Activated naive CD4-positive, alpha-beta T cell treated with anti-CD3 and anti-CD28 coated beads for 36 hours (primary cell): ENCODE measurements around the gene SASS6. TPM values are rescaled to one million over a fixed set of nuclear protein-coding genes. Genes with fewer than 3 reads are reported as not detected.
"Not testable (repeated sequence)": the region's sequence is repeated elsewhere in the genome, so short reads cannot be mapped to it uniquely, and the experiment has no call there.

ENCODE experiments used
- CTCF ChIA-PET: fragments of 350-600 bp; sonication (Branson Sonifier 250); formaldehyde crosslinking; loops from one replicate; lab custom pipeline; 2021; ENCODE audit warnings: antibody characterized with exemption; lab: Charles Lee
- DNase-seq: peaks from one replicate; pipeline ENCODE4 v3.0.0-alpha.2; 2020
- H3K27ac Mint-ChIP-seq: one replicate; pipeline ENCODE4 v1.8.0; 2021; ENCODE audit warnings: mild to moderate bottlenecking, mixed read lengths
- H3K27me3 Mint-ChIP-seq: one replicate; pipeline ENCODE4 v1.8.0; 2021; ENCODE audit warnings: low read depth, mixed read lengths
- H3K36me3 Mint-ChIP-seq: one replicate; pipeline ENCODE4 v1.8.0; 2021; ENCODE audit warnings: low read depth, mixed read lengths
- H3K4me1 Mint-ChIP-seq: one replicate; pipeline ENCODE4 v1.8.0; 2021; ENCODE audit warnings: low read depth, mixed read lengths
- H3K4me3 Mint-ChIP-seq: one replicate; pipeline ENCODE4 v1.8.0; 2021; ENCODE audit warnings: mild to moderate bottlenecking, moderate library complexity, mixed read lengths
- H3K9me3 Mint-ChIP-seq: one replicate; pipeline ENCODE4 v1.8.0; 2021; ENCODE audit warnings: mixed read lengths
- intact Hi-C: fragments of 100-400 bp; cut with micrococcal nuclease; formaldehyde crosslinking; loops from one replicate; pipeline ENCODE4 v1.15.1; 2023
- total RNA-seq, 2 experiments: library from RNA; stranded (reverse); gene quantifications; one replicate each; pipeline ENCODE4 v1.2.3, GENCODE V29; 2021

Gene SASS6
- total RNA-seq, 2 experiments from 2014 or later: 8.2 TPM

DNA sequence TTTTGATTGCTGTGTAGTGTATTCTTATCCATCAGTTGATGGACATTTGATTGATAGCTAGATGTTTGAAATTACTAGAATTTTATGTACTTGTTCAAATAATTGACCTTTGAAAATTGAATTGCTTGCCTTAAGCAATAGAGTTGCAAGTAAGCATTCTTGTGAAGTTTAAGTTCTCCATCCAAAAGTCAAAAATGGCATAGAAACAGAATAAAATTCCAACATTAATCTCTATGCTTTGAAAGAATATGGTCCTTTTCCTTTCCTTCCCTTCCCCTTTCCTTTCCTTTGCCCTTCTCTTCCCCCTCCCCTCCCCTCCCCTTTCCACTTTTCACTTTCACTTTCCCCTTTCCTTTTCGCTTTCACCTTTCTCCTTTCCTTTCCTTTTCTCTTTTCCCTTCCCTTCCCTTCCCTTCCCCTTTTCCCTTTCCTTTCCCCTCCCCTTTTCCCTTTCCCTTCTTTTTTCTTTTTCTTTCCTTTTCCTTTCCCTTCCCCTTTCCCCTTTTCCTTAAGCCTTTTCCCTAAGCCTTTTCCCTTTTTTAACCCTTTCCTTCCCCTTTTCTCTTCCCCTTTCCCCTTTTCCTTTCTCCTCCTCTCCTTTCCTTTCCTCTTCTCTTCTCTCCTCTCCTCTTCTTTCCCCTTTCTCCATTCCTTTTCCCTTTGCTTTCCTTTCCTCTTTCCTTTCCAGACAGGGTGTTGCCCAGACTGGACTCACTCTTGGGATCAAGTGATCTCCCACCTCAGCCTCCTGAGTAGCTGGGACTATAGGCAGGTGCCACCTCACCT is 67.4 kb downstream of the SASS6 start:
- DNase-seq: no peak
- Mint-ChIP-seq H3K36me3 (peaks cover 56% of the 10 kb centered on the region), H3K4me3 (no peak overlapping the region), H3K27ac (peak overlapping the region; percentile 80), H3K4me1 (peaks cover 33% of the 10 kb centered on the region), H3K27me3 (no peaks in the 10 kb centered on the region), H3K9me3 (no peaks in the 10 kb centered on the region)
- intact Hi-C loops: no loop called here
- CTCF ChIA-PET: no interaction called here

DNA sequence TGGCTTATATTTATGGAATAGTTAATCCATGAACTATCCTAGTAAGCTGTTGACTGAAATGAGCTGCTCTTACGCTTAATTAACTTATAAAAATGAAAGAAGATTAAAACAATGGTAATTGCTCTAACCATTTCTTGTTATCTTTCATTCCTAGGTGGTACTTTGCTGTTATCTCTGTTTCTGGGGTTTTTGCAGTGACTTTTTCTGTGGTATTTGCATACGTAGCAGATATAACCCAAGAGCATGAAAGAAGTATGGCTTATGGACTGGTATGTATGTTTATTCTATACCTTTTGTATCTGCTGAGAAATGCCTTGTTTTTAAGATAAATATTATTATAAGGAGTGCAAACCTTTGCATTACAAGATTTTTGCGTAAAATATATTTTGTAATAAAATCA is 71.0 kb downstream of the SASS6 start:
- no peak overlapping the region for H3K4me3 Mint-ChIP-seq
- H3K9me3 Mint-ChIP-seq: no peaks in the 10 kb centered on the region
- CTCF ChIA-PET: interaction anchor here (0.5 to 0.9 kb wide), 2 partner anchors 10 to 101 kb away, joined by 3 to 4 read pairs; no protein-coding TSS in a partner anchor
- no peak overlapping the region for H3K27ac Mint-ChIP-seq
- H3K4me1 Mint-ChIP-seq: peaks cover 31% of the 10 kb centered on the region
- H3K27me3 Mint-ChIP-seq: no peaks in the 10 kb centered on the region
- H3K36me3 Mint-ChIP-seq: peaks cover 39% of the 10 kb centered on the region
- intact Hi-C loops: no loop called here
- no peak for DNase-seq

DNA sequence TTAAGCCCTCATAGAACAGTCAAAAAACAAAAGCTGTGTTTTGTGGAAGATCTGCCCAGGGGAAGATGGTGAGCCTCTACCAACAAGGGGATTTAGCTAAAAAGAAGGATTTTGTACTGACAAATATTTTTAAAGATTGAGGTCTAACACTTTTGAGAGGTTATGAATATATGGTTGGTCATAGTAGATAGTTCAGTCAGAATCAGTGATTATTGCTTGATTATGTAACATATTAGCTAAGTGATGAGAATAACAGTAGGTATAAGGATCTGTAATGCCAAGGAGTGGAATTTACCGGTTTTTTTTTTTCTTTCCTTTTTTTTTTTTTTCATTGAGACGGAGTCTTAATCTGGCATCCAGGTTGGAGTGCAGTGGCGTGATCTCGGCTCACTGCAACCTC is 79.0 kb downstream of the SASS6 start:
- Mint-ChIP-seq H3K36me3 (peaks cover 30% of the 10 kb centered on the region), H3K4me3 (no peak overlapping the region), H3K9me3 (no peaks in the 10 kb centered on the region), H3K27ac (no peak overlapping the region), H3K4me1 (peaks cover 37% of the 10 kb centered on the region), H3K27me3 (no peaks in the 10 kb centered on the region)
- no peak for DNase-seq
- intact Hi-C loops: no loop called here
- CTCF ChIA-PET: interaction anchor here (0.6 to 0.7 kb wide), 2 partner anchors 300 to 1213 kb away, joined by 3 read pairs; no protein-coding TSS in a partner anchor

DNA sequence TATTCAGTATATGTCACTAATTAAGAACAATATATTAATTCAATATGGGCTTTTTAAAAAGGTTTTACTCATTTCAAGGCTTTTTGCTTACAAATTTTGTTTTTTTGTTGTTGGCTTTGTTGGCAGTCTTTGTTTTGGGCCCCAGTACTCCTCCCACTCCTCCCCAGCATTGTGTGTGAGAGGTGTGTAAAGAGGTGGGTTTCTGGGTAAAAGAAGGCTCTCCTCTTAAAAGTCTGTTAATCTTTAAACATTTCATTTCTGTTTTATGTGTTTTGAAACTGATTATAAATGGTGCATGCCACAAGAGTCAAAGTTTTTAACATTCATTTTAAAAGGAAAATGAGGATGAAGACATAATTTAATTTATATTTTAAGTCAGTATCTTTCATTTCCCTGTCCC is 79.6 kb downstream of the SASS6 start:
- peaks cover 30% of the 10 kb centered on the region for H3K36me3 Mint-ChIP-seq
- H3K4me3 Mint-ChIP-seq: no peak overlapping the region
- DNase-seq: no peak
- no peak overlapping the region for H3K27ac Mint-ChIP-seq
- no peaks in the 10 kb centered on the region for H3K9me3 Mint-ChIP-seq
- H3K27me3 Mint-ChIP-seq: no peaks in the 10 kb centered on the region
- peaks cover 43% of the 10 kb centered on the region for H3K4me1 Mint-ChIP-seq
- CTCF ChIA-PET: no interaction called here
- intact Hi-C loops: no loop called here

DNA sequence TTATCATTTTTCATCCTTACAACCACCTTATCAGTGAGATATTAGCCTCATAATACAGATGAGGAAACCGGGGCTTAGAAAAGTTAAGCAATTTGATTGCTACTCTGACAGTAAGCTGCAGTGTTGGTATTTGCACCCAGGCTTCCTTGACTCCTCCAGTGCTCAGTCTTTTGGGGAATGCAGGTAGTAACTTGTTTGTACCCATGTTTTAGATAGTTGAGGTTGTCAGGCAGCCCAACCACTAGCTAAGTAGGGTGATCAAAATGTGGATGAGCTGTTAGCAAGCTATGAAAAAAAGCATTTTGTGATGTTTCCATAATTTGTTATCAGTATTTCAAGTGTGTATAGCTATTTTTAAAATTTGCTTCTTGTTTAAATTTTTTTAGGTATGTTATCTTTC is 80.8 kb downstream of the SASS6 start:
- Mint-ChIP-seq H3K4me1 (peaks cover 54% of the 10 kb centered on the region), H3K9me3 (no peaks in the 10 kb centered on the region), H3K27ac (peak overlapping the region; percentile 66), H3K4me3 (no peak overlapping the region), H3K27me3 (no peaks in the 10 kb centered on the region), H3K36me3 (peaks cover 30% of the 10 kb centered on the region)
- no peak for DNase-seq
- CTCF ChIA-PET: interaction anchor here (0.6 to 1.5 kb wide), 2 partner anchors 9 to 235 kb away, joined by 3 read pairs; no protein-coding TSS in a partner anchor
- intact Hi-C loops: no loop called here

DNA sequence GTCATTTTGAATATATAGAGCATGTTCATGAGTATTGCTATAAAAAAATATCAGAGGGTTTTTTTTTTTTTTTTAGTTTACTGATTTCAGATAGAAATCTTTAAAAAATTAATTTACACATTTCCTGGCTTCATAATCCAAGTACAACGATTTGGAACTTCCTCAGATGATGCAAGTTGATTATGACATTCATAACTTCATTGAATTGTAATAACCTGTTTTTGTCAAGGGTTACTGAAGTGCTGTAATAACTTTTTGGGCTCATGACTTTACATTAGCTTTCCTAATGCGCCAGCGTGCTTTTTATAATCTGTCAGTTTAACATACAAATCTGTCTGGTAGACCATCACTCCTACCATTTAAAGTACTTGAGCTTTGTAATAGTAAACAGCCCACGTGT is 81.3 kb downstream of the SASS6 start:
- peak overlapping the region; percentile 66 for H3K27ac Mint-ChIP-seq
- no peaks in the 10 kb centered on the region for H3K27me3 Mint-ChIP-seq
- H3K36me3 Mint-ChIP-seq: peaks cover 30% of the 10 kb centered on the region
- CTCF ChIA-PET: interaction anchor here (1.5 kb wide), 1 partner anchor 10 kb away, joined by 3 read pairs; no protein-coding TSS in a partner anchor
- DNase-seq: no peak
- H3K4me1 Mint-ChIP-seq: peaks cover 59% of the 10 kb centered on the region
- H3K4me3 Mint-ChIP-seq: no peak overlapping the region
- H3K9me3 Mint-ChIP-seq: no peaks in the 10 kb centered on the region
- intact Hi-C loops: no loop called here

DNA sequence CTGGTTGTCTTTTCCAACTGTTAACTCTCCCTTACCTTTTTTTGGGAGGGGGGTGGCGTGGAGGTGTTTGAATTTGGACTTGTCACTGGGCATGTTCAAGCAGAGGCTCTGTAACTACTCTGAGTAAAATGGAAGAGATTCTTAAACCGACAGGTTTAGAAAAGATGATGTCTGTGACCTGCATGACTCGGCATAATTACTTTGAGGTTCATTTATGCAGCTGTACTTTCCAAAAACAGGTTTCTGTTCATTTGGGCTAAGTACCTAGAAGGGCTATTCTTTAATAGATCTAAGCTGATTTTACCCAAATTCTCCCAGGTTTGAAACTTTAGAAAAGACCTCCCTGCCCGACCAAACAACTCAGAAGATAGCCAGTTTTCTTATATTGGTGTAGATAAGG is 82.6 kb downstream of the SASS6 start:
- Mint-ChIP-seq H3K4me3 (no peak overlapping the region), H3K4me1 (peaks cover 65% of the 10 kb centered on the region), H3K27ac (peak overlapping the region; percentile 90), H3K27me3 (no peaks in the 10 kb centered on the region), H3K9me3 (no peaks in the 10 kb centered on the region), H3K36me3 (peaks cover 27% of the 10 kb centered on the region)
- CTCF ChIA-PET: interaction anchor here (1.0 kb wide), 1 partner anchor 11 kb away, joined by 4 read pairs; no protein-coding TSS in a partner anchor
- no peak for DNase-seq
- intact Hi-C loops: no loop called here

DNA sequence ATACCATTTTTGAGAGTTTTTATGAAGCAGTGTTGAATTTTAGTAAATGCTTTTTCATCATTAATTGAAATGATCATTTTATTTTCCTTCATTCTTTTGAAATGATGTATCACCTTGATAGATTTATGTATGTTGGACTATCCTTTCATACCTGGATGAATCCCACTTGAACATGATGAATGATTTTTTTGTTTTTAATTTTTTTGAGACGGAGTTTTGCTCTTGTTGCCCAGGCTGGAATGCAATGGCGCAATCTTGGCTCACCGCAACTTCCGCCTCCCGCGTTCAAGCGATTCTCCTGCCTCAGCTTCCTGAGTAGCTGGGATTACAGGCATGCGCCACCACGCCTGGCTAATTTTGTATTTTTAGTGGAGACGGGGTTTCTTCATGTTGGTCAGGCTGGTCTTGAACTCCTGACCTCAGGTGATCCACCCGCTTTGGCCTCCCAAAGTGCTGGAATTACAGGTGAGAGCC is 85.5 kb downstream of the SASS6 start:
- Mint-ChIP-seq H3K27ac (peak overlapping the region; percentile 94), H3K4me3 (peak overlapping the region; percentile 59), H3K4me1 (peaks cover 79% of the 10 kb centered on the region), H3K36me3 (peaks cover 34% of the 10 kb centered on the region)
- intact Hi-C loops: loop anchor here (2.0 kb wide), 1 partner anchor 86 kb away; the partner anchor contains the start of genes SASS6 and TRMT13
- H3K9me3 Mint-ChIP-seq, H3K27me3 Mint-ChIP-seq, CTCF ChIA-PET, DNase-seq: not testable (repeated sequence)

DNA sequence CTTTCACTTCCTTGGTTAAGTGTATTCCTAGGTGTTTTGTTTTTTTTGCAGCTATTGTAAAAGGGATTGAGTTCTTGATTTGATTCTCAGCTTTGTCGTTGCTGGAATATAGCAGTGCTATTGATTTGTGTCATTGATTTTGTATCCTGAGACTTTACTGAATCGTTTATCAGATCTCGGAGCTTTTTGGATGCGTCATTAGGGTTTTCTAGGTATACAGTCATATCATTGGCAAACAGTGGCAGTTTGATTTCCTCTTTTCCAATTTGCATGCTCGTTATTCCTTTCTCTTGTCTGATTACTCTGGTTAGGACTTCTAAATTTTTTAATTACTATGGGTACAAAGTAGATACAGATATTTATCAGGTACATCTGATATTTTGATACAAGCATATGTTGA is 87.5 kb downstream of the SASS6 start:
- no peak for DNase-seq
- Mint-ChIP-seq H3K27me3 (no peaks in the 10 kb centered on the region), H3K4me1 (peaks cover 88% of the 10 kb centered on the region), H3K27ac (peak overlapping the region; percentile 4), H3K9me3 (no peaks in the 10 kb centered on the region), H3K36me3 (peaks cover 28% of the 10 kb centered on the region), H3K4me3 (no peak overlapping the region)
- intact Hi-C loops: no loop called here
- CTCF ChIA-PET: no interaction called here

DNA sequence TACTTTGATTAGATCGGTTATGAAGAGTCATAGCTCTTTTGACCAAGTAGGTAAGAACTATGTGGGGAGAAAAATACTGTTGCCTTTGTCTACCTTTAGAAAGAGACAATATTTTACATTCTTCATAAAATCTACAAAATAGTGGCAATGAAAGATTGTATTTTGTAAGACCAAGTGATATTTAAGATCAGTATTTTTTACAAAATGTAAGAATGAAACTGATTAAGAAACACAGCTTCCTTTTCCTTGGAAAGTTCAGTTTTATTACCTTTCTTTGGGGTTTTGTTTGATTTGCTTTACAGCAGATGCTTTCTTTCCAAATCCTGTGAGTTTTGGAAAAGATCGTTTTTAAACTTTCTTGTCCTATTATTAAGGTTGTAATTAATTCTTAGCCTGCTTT is 93.1 kb downstream of the SASS6 start:
- CTCF ChIA-PET: interaction anchor here (1.1 kb wide), 1 partner anchor 10 kb away, joined by 4 read pairs; no protein-coding TSS in a partner anchor
- Mint-ChIP-seq H3K27ac (peak overlapping the region; percentile 99), H3K4me3 (peak overlapping the region; percentile 95), H3K27me3 (no peaks in the 10 kb centered on the region), H3K9me3 (no peaks in the 10 kb centered on the region), H3K4me1 (peaks cover 61% of the 10 kb centered on the region), H3K36me3 (peaks cover 40% of the 10 kb centered on the region)
- intact Hi-C loops: loop anchor here (2.0 to 5.0 kb wide), 5 partner anchors 337 to 1253 kb away; no protein-coding TSS in a partner anchor
- no peak for DNase-seq

DNA sequence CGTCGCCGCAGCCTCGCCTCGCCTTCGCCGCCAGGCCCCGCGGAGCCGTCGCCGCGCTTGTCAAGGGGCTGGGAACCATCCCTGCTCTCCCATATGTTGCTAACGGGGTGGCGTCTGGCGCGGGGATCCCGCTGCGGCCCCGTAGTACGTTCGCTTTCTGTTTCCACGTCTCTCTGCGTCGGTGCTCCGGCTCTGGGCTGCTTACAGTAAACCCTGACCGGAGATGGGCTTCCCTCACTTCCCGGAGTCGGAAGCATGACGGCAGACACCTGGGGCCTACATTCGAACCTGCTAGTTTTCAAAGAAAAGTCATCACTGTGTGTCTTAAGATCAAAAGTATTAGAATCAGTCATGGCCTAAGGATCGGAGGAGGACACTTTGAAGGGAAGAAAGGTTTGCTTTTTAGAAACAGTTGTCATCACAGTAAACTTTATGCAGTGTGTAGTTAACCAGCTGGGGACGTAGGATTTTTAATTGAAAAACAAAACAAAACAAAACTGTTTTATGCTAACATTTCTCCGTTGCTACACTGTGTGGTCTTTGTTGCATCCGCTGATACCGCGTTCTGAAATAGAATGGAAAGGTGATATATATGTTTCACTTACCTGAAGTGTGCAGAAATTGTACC is 94.0 kb downstream of the SASS6 start:
- Mint-ChIP-seq H3K4me1 (peaks cover 59% of the 10 kb centered on the region), H3K27ac (peak overlapping the region; percentile 99), H3K4me3 (peak overlapping the region; percentile 95), H3K27me3 (no peaks in the 10 kb centered on the region), H3K36me3 (peaks cover 34% of the 10 kb centered on the region), H3K9me3 (no peaks in the 10 kb centered on the region)
- intact Hi-C loops: loop anchor here (1.0 to 5.0 kb wide), 16 partner anchors 8 to 1254 kb away; partner anchors contain the start of genes AGL, DBT, RTCA and TRMT13
- DNase-seq: peak; percentile 96
- CTCF ChIA-PET: interaction anchor here (1.1 kb wide), 1 partner anchor 11 kb away, joined by 4 read pairs; no protein-coding TSS in a partner anchor
